GM23248 (cell line): ENCODE measurements around the gene DNAH7. TPM values are rescaled to one million over a fixed set of nuclear protein-coding genes. Genes with fewer than 3 reads are reported as not detected.
"Not testable (repeated sequence)": the region's sequence is repeated elsewhere in the genome, so short reads cannot be mapped to it uniquely, and the experiment has no call there.

Experiments
- DNase-seq: peaks from one replicate; pipeline ENCODE4 v3.0.0-alpha.2; 2015
- H2AFZ ChIP-seq: fragments of 200-600 bp; sonication (generic); 2 replicates; pipeline ENCODE4 v1.6.1; 2016; ENCODE audit warnings: antibody characterized with exemption
- H3F3A ChIP-seq: fragments of 200-600 bp; sonication (generic); 2 replicates; pipeline ENCODE4 v1.6.1; 2016; ENCODE audit warnings: mild to moderate bottlenecking, antibody characterized with exemption, mixed run types; ENCODE audit not compliant: insufficient read depth
- H3K27ac ChIP-seq: fragments of 200-600 bp; sonication (generic); 2 replicates; pipeline ENCODE4 v1.5.1; 2016; ENCODE audit warnings: mild to moderate bottlenecking
- H3K27me3 ChIP-seq: fragments of 200-600 bp; sonication (generic); replicated peaks from 2 replicates; pipeline ENCODE4 v1.6.1; 2016; ENCODE audit warnings: mild to moderate bottlenecking; ENCODE audit not compliant: insufficient read depth
- H3K36me3 ChIP-seq: fragments of 200-600 bp; sonication (generic); 2 replicates; pipeline ENCODE4 v1.6.1; 2016; ENCODE audit warnings: low read depth, mild to moderate bottlenecking
- H3K4me1 ChIP-seq: fragments of 200-600 bp; sonication (generic); 2 replicates; pipeline ENCODE4 v1.6.1; 2016; ENCODE audit warnings: mild to moderate bottlenecking; ENCODE audit not compliant: insufficient read depth
- H3K4me2 ChIP-seq: fragments of 200-600 bp; sonication (generic); one replicate; pipeline ENCODE4 v1.6.1; 2016; ENCODE audit warnings: mild to moderate bottlenecking; ENCODE audit not compliant: unreplicated experiment
- H3K4me3 ChIP-seq: fragments of 200-600 bp; sonication (generic); 2 replicates; pipeline ENCODE4 v1.5.1; 2016; ENCODE audit warnings: mild to moderate bottlenecking
- H3K79me2 ChIP-seq: fragments of 200-600 bp; sonication (generic); 2 replicates; pipeline ENCODE4 v1.6.1; 2016; ENCODE audit warnings: mild to moderate bottlenecking; ENCODE audit not compliant: insufficient read depth
- H3K9ac ChIP-seq: fragments of 200-600 bp; sonication (generic); 2 replicates; pipeline ENCODE4 v1.6.1; 2016; ENCODE audit warnings: mild to moderate bottlenecking
- H3K9me2 ChIP-seq: fragments of 200-600 bp; sonication (generic); 2 replicates; pipeline ENCODE4 v1.6.1; 2016; ENCODE audit warnings: mixed run types, mild to moderate bottlenecking, moderate library complexity; ENCODE audit not compliant: insufficient read depth
- H3K9me3 ChIP-seq: fragments of 200-600 bp; sonication (generic); one replicate; pipeline ENCODE4 v1.6.1; 2017; ENCODE audit warnings: low read depth
- H4K20me1 ChIP-seq: fragments of 200-600 bp; sonication (generic); 2 replicates; pipeline ENCODE4 v1.6.0; 2016; ENCODE audit not compliant: insufficient read depth
- EZH2 ChIP-seq: fragments of 200-600 bp; sonication (generic); IDR thresholded peaks from 2 replicates; pipeline ENCODE4 v1.6.1; 2018; ENCODE audit warnings: antibody characterized with exemption, mild to moderate bottlenecking; ENCODE audit not compliant: insufficient read depth, poor library complexity, severe bottlenecking
- EZH2phosphoT487 ChIP-seq: fragments of 200-600 bp; sonication (generic); IDR thresholded peaks from 2 replicates; pipeline ENCODE4 v1.6.1; 2018; ENCODE audit warnings: antibody characterized with exemption, moderate library complexity, mild to moderate bottlenecking, low read depth; ENCODE audit not compliant: insufficient read depth
- WGBS, 2 experiments: methylation state at CpG; one replicate each; pipeline ENCODE4 v1.1.6; 2015 to 2017; ENCODE audit warnings: low lambda C conversion rate in 2 of 2, low coverage in 1 of 2; ENCODE audit errors: missing lambda C conversion rate in 2 of 2; 5-methylcytosine and 5-hydroxymethylcytosine counted together
- in situ Hi-C: fragments of 300-500 bp; cut with MboI; formaldehyde crosslinking; loops from 2 replicates; pipeline ENCODE4 v1.15.0; 2020
- polyA plus RNA-seq: library from polyadenylated mRNA; unstranded; fragments of >200 nt; fragmentation: Nextera tagmentation; extraction: Ambion mirVana; gene quantifications from 2 replicates; pipeline ENCODE4 v1.2.1, GENCODE V29; 2016
- total RNA-seq: library from RNA; depleted of rRNA; stranded (reverse); fragments of >200 nt; shearing (Covaris generic); gene quantifications from 2 replicates; pipeline ENCODE4 v1.2.3, GENCODE V29; 2014

DNAH7 gene
- total and polyA plus RNA-seq, 2 experiments from 2014 or later, result 0.40 to 0.43 TPM

DNA sequence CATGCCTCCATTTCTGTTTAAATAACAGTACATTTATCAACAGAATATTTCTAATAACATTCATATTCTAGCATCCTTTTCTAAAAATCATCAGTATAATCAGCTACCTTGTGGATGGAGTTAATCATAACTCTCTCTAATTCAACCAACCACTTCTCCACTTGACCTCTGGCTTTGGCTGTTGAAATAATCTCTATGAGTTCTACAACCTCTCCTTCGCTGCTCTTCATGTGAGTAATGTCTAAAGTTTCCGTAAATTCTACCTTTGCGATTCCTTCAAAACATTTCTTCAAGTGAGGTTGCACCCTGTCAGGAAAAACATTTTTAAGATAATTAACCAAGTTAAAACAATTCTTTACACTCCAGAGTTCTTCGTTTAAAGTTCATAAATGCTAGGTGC lies 134.2 kb downstream of the DNAH7 start:
- no peaks in the 10 kb centered on the region for H3K36me3 ChIP-seq
- no peak overlapping the region for H3K4me3 ChIP-seq
- H4K20me1 ChIP-seq, result no peaks in the 10 kb centered on the region
- no peaks in the 10 kb centered on the region for H3K9me3 ChIP-seq
- no peaks in the 10 kb centered on the region for H3K27me3 ChIP-seq
- H3K27ac ChIP-seq, result no peak overlapping the region
- 92 to 94% methylated on average over 4 of the region's 4 CpGs for WGBS, 2 experiments
- DNase-seq, result no peak
- H3K79me2 ChIP-seq, result no peaks in the 10 kb centered on the region
- TF ChIP-seq EZH2phosphoT487, result no peak
- TF ChIP-seq EZH2, result no peak
- H3K9ac ChIP-seq, result no peak overlapping the region
- H3K4me2 ChIP-seq, result no peak overlapping the region
- H3K9me2 ChIP-seq, result no peaks in the 10 kb centered on the region
- no peak overlapping the region for H2AFZ ChIP-seq
- in situ Hi-C loops, result no loop called here
- H3F3A ChIP-seq, result no peaks in the 10 kb centered on the region
- H3K4me1 ChIP-seq, result peaks cover 8% of the 10 kb centered on the region; the same call in 1 of the 2 replicates

DNA sequence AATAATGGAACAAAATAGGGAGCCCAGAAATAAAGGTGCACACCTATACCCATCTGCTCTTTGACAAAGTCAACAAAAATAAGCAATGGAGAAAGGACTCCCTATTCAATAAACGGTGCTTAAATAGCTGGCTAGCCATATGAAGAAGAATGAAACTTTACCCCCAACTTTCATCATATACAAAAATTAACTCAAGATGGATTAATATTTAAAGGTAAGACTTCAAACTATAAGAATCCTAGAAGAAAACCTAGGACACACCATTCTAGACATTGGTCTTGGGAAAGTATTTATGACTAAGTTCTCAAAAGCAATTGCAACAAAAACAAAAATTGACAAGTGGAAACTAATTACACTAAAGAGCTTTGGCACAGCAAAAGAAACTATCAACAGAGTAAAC lies 139.1 kb downstream of the DNAH7 start:
- 55 to 59% methylated on average over 1 of the region's 1 CpG for WGBS, 2 experiments
- Histone ChIP-seq H3K79me2 (no peaks in the 10 kb centered on the region), H3K9ac (no peak overlapping the region), H3K4me3 (no peak overlapping the region), H3K9me2 (no peaks in the 10 kb centered on the region), H4K20me1 (no peaks in the 10 kb centered on the region), H2AFZ (no peak overlapping the region), H3K27me3 (no peaks in the 10 kb centered on the region), H3K36me3 (no peaks in the 10 kb centered on the region), H3K4me2 (no peak overlapping the region), H3K4me1 (no peaks in the 10 kb centered on the region), H3K9me3 (no peaks in the 10 kb centered on the region), H3K27ac (no peak overlapping the region), H3F3A (no peaks in the 10 kb centered on the region)
- no peak for DNase-seq
- no peak for TF ChIP-seq EZH2
- no peak for TF ChIP-seq EZH2phosphoT487
- in situ Hi-C loops, result no loop called here

GRCh38 chr2:195925120-195925519 lies 143.5 kb downstream of the DNAH7 start:
- H3K9me3 ChIP-seq, result no peaks in the 10 kb centered on the region
- no peak overlapping the region for H2AFZ ChIP-seq
- no peak for DNase-seq
- H3K9ac ChIP-seq, result no peak overlapping the region
- H3K36me3 ChIP-seq, result no peaks in the 10 kb centered on the region
- H3F3A ChIP-seq, result no peaks in the 10 kb centered on the region
- no peak overlapping the region for H3K4me3 ChIP-seq
- no peaks in the 10 kb centered on the region for H3K9me2 ChIP-seq
- H3K4me2 ChIP-seq, result no peak overlapping the region
- in situ Hi-C loops, result no loop called here
- no peaks in the 10 kb centered on the region for H3K79me2 ChIP-seq
- H3K27ac ChIP-seq, result no peak overlapping the region
- no peaks in the 10 kb centered on the region for H3K27me3 ChIP-seq
- no peaks in the 10 kb centered on the region for H4K20me1 ChIP-seq
- no peak for TF ChIP-seq EZH2
- TF ChIP-seq EZH2phosphoT487, result no peak
- no peaks in the 10 kb centered on the region for H3K4me1 ChIP-seq
- WGBS, 2 experiments, result 90 to 98% methylated on average over 3 of the region's 3 CpGs

- TF ChIP-seq EZH2phosphoT487 (no peak), EZH2 (no peak)
- Histone ChIP-seq H3K9ac (no peak overlapping the region), H3K9me3 (no peaks in the 10 kb centered on the region), H3K4me3 (no peak overlapping the region), H3K9me2 (no peaks in the 10 kb centered on the region), H2AFZ (no peak overlapping the region), H3K79me2 (no peaks in the 10 kb centered on the region), H4K20me1 (no peaks in the 10 kb centered on the region), H3K4me2 (no peak overlapping the region), H3K36me3 (no peaks in the 10 kb centered on the region), H3K27me3 (no peaks in the 10 kb centered on the region), H3K4me1 (no peaks in the 10 kb centered on the region), H3F3A (no peaks in the 10 kb centered on the region), H3K27ac (no peak overlapping the region)
- DNase-seq, result no peak
- in situ Hi-C loops, result no loop called here
- 100% methylated on average over 1 of the region's 1 CpG for WGBS, 2 experiments
Observed at GRCh38 chr2:195923889-195924288, 144.7 kb downstream of the DNAH7 start.

DNA sequence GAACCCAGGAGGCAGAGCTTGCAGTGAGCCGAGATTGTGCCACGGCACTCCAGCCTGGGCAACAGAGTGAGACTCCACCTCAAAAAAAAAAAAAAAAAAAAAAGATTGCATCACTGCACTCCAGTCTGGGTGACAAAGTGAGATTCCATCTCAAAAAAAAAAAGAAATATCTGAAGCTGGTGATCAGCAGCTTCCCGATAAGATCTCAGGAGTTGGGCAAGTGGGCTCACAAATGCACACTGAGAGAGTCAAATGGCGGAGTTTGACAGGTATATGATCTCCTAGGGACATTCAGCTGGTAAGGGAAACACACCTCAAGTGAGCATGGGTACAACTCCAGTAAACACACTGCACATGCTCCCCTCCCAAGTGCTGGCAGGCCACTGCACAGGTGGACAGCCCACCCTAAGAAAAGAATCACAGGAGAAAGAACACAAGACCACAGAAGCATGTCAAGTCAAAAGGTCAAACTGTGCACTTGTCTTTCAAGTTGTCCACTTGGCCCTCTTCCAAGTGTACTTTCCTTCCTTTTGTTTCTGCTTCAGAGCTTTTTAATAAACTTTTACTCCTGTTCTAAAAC lies 151.5 kb downstream of the DNAH7 start:
- H3F3A ChIP-seq, DNase-seq, H3K27ac ChIP-seq, H3K27me3 ChIP-seq, H3K4me2 ChIP-seq, H3K9me3 ChIP-seq, H3K4me1 ChIP-seq, H3K9ac ChIP-seq, H3K9me2 ChIP-seq, H3K36me3 ChIP-seq, H2AFZ ChIP-seq, H3K4me3 ChIP-seq, in situ Hi-C loops, H4K20me1 ChIP-seq, H3K79me2 ChIP-seq: not testable (repeated sequence)
- WGBS, 2 experiments, result 87 to 93% methylated on average over 4 of the region's 4 CpGs
